ENCODE results near the gene CIDEC. TPM values are rescaled to one million over a fixed set of nuclear protein-coding genes. Genes with fewer than 3 reads are reported as not detected.
"Not testable (repeated sequence)": the region's sequence is repeated elsewhere in the genome, so short reads cannot be mapped to it uniquely, and the experiment has no call there.

Gene CIDEC
- total RNA-seq, 4 donors from 2014 or later = 12.5 to 34.7 (median 26.1) TPM

GRCh38 chr3:9848860-9849259 lies 31.2 kb downstream of the CIDEC start:
- 32% methylated on average over 4 of the region's 4 CpGs for WGBS
- not testable (repeated sequence) for H3K27me3 ChIP-seq; H3K36me3 ChIP-seq; H3K4me3 ChIP-seq; DNase-seq (ENCODE audit: low spot score in 2 of 2); H3K9me3 ChIP-seq
- peaks cover 30% of the 10 kb centered on the region for H3K4me1 ChIP-seq
- H3K27ac ChIP-seq = peak overlapping the region; percentile 51
- TF ChIP-seq POLR2AphosphoS5 (IDR thresholded peaks at IDR 0.05) = peak in 1 of 3 donors; percentile 17
- TF ChIP-seq, protein P1, sequence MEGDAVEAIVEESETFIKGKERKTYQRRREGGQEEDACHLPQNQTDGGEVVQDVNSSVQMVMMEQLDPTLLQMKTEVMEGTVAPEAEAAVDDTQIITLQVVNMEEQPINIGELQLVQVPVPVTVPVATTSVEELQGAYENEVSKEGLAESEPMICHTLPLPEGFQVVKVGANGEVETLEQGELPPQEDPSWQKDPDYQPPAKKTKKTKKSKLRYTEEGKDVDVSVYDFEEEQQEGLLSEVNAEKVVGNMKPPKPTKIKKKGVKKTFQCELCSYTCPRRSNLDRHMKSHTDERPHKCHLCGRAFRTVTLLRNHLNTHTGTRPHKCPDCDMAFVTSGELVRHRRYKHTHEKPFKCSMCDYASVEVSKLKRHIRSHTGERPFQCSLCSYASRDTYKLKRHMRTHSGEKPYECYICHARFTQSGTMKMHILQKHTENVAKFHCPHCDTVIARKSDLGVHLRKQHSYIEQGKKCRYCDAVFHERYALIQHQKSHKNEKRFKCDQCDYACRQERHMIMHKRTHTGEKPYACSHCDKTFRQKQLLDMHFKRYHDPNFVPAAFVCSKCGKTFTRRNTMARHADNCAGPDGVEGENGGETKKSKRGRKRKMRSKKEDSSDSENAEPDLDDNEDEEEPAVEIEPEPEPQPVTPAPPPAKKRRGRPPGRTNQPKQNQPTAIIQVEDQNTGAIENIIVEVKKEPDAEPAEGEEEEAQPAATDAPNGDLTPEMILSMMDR (IDR thresholded peaks at IDR 0.05) = peak; percentile 42 to 43

GRCh38 chr3:9847870-9848269 lies 32.2 kb downstream of the CIDEC start:
- not testable (repeated sequence) for DNase-seq (ENCODE audit: low spot score in 2 of 2); H3K27ac ChIP-seq; H3K36me3 ChIP-seq; H3K4me3 ChIP-seq; H3K9me3 ChIP-seq; H3K27me3 ChIP-seq
- peaks cover 30% of the 10 kb centered on the region for H3K4me1 ChIP-seq
- WGBS = 39% methylated on average over 7 of the region's 9 CpGs

DNA sequence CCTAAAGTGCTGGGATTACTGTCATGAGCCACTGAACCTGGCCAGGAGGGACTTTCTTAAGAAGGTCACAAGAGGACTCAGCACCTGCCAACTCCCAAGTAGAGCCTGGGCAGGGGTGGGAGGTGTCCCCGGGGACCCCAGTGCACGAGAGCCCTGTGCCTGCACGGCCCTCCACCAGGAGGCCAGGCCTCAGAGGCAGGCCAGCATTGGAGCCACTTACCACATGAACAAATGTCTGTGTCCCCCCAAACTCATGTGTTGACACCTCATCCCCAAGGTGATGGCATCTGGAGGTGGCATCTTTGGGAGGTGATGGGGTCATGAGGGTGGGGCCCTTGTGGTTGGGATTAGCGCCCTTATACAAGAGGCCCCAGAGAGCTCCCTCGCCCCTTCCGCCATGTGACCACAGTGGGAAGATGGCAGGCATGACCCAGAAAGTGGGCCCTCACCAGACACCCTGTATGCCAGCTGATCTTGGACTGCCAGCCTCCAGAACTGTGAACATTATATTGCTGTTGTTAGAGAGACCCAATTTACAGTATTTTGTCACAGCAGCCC lies 33.0 kb downstream of the CIDEC start:
- Histone ChIP-seq H3K4me1 (peaks cover 24% of the 10 kb centered on the region), H3K9me3 (no peaks in the 10 kb centered on the region), H3K36me3 (peaks cover 2% of the 10 kb centered on the region), H3K27me3 (no peaks in the 10 kb centered on the region), H3K4me3 (no peak overlapping the region), H3K27ac (no peak overlapping the region)
- no peak for DNase-seq (ENCODE audit: low spot score in 2 of 2)
- 100% methylated on average over 3 of the region's 6 CpGs for WGBS
- no peak for TF ChIP-seq EP300 (IDR thresholded peaks at IDR 0.05)
- TF ChIP-seq POLR2AphosphoS5 (IDR thresholded peaks at IDR 0.05) = no peak
- TF ChIP-seq POLR2A (IDR thresholded peaks at IDR 0.05) = no peak
- TF ChIP-seq, protein P1 (IDR thresholded peaks at IDR 0.05) = no peak

- H3K27me3 ChIP-seq = no peaks in the 10 kb centered on the region
- no peak for DNase-seq (ENCODE audit: low spot score in 2 of 2)
- 81% methylated on average over 6 of the region's 6 CpGs for WGBS
Measured at GRCh38 chr3:9846231-9846630, 33.8 kb downstream of the CIDEC start.

DNA sequence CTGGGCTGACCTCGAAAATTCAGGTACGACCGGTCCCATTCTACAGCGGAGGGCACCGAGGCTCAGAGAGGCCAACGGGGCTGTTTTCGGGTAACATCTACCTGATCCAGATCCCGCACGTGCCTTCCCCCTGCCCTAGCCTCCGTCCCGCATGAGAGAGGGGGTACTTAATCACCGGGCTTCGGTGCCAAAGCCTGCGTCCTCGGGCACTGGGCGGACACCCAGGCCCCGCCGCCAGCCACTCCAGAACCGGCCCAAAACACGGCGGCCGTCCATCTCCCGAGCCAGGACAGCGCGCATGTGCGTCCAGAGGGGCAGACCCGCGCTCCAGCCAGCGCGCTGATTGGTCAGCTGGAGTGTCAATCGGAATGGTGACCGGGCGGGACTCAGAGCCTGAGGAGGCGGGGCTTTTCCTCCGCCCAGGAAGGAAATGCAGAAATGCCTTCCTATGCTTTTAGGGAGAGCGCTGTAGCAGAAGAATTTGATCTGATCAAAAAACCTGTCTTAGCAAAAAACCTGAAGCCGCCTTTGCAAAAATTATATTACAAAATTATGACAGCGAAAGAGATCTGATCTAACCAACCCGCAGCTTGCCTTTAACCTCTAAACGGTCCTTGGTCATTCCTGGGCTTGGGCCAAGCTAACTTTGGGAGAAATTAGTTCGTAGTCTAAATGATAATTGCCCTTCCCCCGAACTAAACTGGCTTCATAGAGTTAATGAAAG lies 36.2 kb downstream of the CIDEC start, which contains the start of gene RPUSD3:
Gene RPUSD3, minus strand, starts transcription at position 294 of the 724 bp plus-strand sequence. Its CDS starts 18 bp downstream, at position 276.
- peaks cover 15% of the 10 kb centered on the region for H3K4me1 ChIP-seq
- peak; percentile 99 for DNase-seq (ENCODE audit: low spot score in 2 of 2)
- TF ChIP-seq POLR2AphosphoS5 (IDR thresholded peaks at IDR 0.05) = no peak
- TF ChIP-seq POLR2A (IDR thresholded peaks at IDR 0.05) = no peak
- TF ChIP-seq, protein P1 (IDR thresholded peaks at IDR 0.05) = no peak
- no peak for TF ChIP-seq EP300 (IDR thresholded peaks at IDR 0.05)
- peaks cover 32% of the 10 kb centered on the region for H3K36me3 ChIP-seq
- H3K27me3 ChIP-seq = no peaks in the 10 kb centered on the region
- peak within 1 kb of the TSS; percentile 74 for H3K4me3 ChIP-seq
- peak within 1 kb of the TSS; percentile 69 for H3K27ac ChIP-seq
- WGBS = under 1% methylated on average over 42 of the region's 42 CpGs
- H3K9me3 ChIP-seq = no peaks in the 10 kb centered on the region

More at GRCh38 chr3:9846231-9846630, 33.8 kb downstream of the CIDEC start:
- Histone ChIP-seq H3K36me3 (peaks cover 9% of the 10 kb centered on the region), H3K9me3 (no peaks in the 10 kb centered on the region), H3K4me3 (no peak overlapping the region), H3K4me1 (peaks cover 17% of the 10 kb centered on the region), H3K27ac (no peak overlapping the region)
- TF ChIP-seq, protein P1 (IDR thresholded peaks at IDR 0.05) = no peak
- TF ChIP-seq POLR2A (IDR thresholded peaks at IDR 0.05) (no peak), EP300 (IDR thresholded peaks at IDR 0.05) (no peak), POLR2AphosphoS5 (IDR thresholded peaks at IDR 0.05) (no peak)
